IMR-90 (cell line): ENCODE measurements around the gene MAP6. TPM values are rescaled to one million over a fixed set of nuclear protein-coding genes. Genes with fewer than 3 reads are reported as not detected.

Source experiments
- ATAC-seq: fragments of 200-7000 bp; cut with Tn5 transposase; 2 replicates; pipeline ENCODE4 v1.9.1; 2020; ENCODE audit warnings: low read depth, mild to moderate bottlenecking, moderate library complexity
- BruUV-seq: library from RNA; stranded (reverse); fragments of 400-500 nt; replicated peaks from 2 replicates; lab custom pipeline; 2021; lab: Mats Ljungman, UMichigan
- CTCF ChIA-PET: fragments of 300-600 bp; formaldehyde crosslinking; extraction: SDS; loops from one replicate; lab custom pipeline; 2021; ENCODE audit warnings: antibody characterized with exemption; lab: Yijun Ruan, JAX
- POLR2A ChIA-PET: fragments of 300-600 bp; sonication (Branson Sonifier 250); formaldehyde crosslinking; loops from one replicate; lab custom pipeline; 2022; ENCODE audit warnings: antibody characterized with exemption; ENCODE audit not compliant: unreplicated experiment; lab: Charles Lee
- DNase-seq: peaks from one replicate; pipeline ENCODE4 v3.0.0; 2013
- H2AFZ ChIP-seq: replicated peaks from 2 replicates; pipeline ENCODE3; 2013; ENCODE audit warnings: low read length, mild to moderate bottlenecking; ENCODE audit not compliant: poor library complexity
- H2AK5ac ChIP-seq: 2 replicates; pipeline ENCODE4 v1.6.1; 2013; ENCODE audit warnings: low read depth, low read length, inconsistent platforms
- H2AK9ac ChIP-seq: replicated peaks from 2 replicates; pipeline ENCODE3; 2013; ENCODE audit warnings: mild to moderate bottlenecking, low read depth, low read length, moderate library complexity; ENCODE audit not compliant: poor library complexity
- H2BK120ac ChIP-seq: 2 replicates; pipeline ENCODE4 v1.6.1; 2013; ENCODE audit warnings: low read depth, low read length, inconsistent platforms
- H2BK15ac ChIP-seq: 3 replicates; pipeline ENCODE4 v1.6.1; 2013; ENCODE audit warnings: low read depth, low read length, inconsistent platforms
- H2BK20ac ChIP-seq: 2 replicates; pipeline ENCODE4 v1.6.1; 2013; ENCODE audit warnings: low read depth, mild to moderate bottlenecking, inconsistent platforms, low read length, moderate library complexity
- H2BK5ac ChIP-seq: 2 replicates; pipeline ENCODE4 v1.6.1; 2013; ENCODE audit warnings: mild to moderate bottlenecking, low read depth, low read length, inconsistent platforms; ENCODE audit not compliant: poor library complexity, severe bottlenecking
- H3K14ac ChIP-seq: replicated peaks from 2 replicates; pipeline ENCODE4 v1.6.1; 2013; ENCODE audit warnings: low read depth, low read length, inconsistent platforms
- H3K18ac ChIP-seq: 2 replicates; pipeline ENCODE4 v1.6.1; 2013; ENCODE audit warnings: low read depth, low read length, control low read depth
- H3K23ac ChIP-seq: 2 replicates; pipeline ENCODE4 v1.6.1; 2013; ENCODE audit warnings: low read depth, low read length, inconsistent platforms
- H3K27ac ChIP-seq: 2 replicates; pipeline ENCODE4 v1.5.1; 2013; ENCODE audit warnings: mild to moderate bottlenecking, control low read depth, low read length; ENCODE audit not compliant: insufficient read depth
- H3K27me3 ChIP-seq: 2 replicates; pipeline ENCODE4 v1.6.1; 2013; ENCODE audit warnings: low read length; ENCODE audit not compliant: control insufficient read depth, insufficient read depth
- H3K36me3 ChIP-seq: 2 replicates; pipeline ENCODE4 v1.6.1; 2013; ENCODE audit warnings: low read length, mixed read lengths; ENCODE audit not compliant: control insufficient read depth, insufficient read depth
- H3K4ac ChIP-seq: 2 replicates; pipeline ENCODE4 v1.6.1; 2013; ENCODE audit warnings: low read depth, low read length, inconsistent platforms
- H3K4me1 ChIP-seq: 2 replicates; pipeline ENCODE4 v1.6.1; 2013; ENCODE audit warnings: low read length, mixed read lengths; ENCODE audit not compliant: control insufficient read depth, insufficient read depth
- H3K4me2 ChIP-seq: 2 replicates; pipeline ENCODE4 v1.6.1; 2013; ENCODE audit warnings: low read depth, mild to moderate bottlenecking, control low read depth, low read length, moderate library complexity
- H3K4me3 ChIP-seq: 2 replicates; pipeline ENCODE4 v1.5.1; 2013; ENCODE audit warnings: low read depth, mild to moderate bottlenecking, control low read depth, low read length, moderate library complexity; ENCODE audit not compliant: insufficient read depth
- H3K56ac ChIP-seq: 2 replicates; pipeline ENCODE4 v1.6.1; 2013; ENCODE audit warnings: low read length, inconsistent platforms; ENCODE audit not compliant: insufficient read depth; ENCODE audit errors: extremely low read depth
- H3K79me1 ChIP-seq, 2 experiments: 2 replicates each; pipeline ENCODE4 v1.6.1; 2013; ENCODE audit warnings: low read length in 2 of 2, inconsistent platforms in 1 of 2, low read depth in 1 of 2
- H3K9ac ChIP-seq: 2 replicates; pipeline ENCODE4 v1.6.1; 2013; ENCODE audit warnings: low read depth, low read length, control low read depth
- H3K9me1 ChIP-seq: 2 replicates; pipeline ENCODE4 v1.6.1; 2013; ENCODE audit warnings: low read length, inconsistent platforms; ENCODE audit not compliant: insufficient read depth
- H3K9me3 ChIP-seq: 2 replicates; pipeline ENCODE4 v1.6.1; 2013; ENCODE audit warnings: low read length; ENCODE audit not compliant: control insufficient read depth, insufficient read depth
- H4K20me1 ChIP-seq: 2 replicates; pipeline ENCODE4 v1.6.1; 2013; ENCODE audit warnings: low read length, inconsistent platforms; ENCODE audit not compliant: insufficient read depth
- H4K5ac ChIP-seq: 2 replicates; pipeline ENCODE4 v1.6.1; 2013; ENCODE audit warnings: mild to moderate bottlenecking, low read depth, low read length, control low read depth
- H4K8ac ChIP-seq, 2 experiments: 2 replicates each; pipeline ENCODE4 v1.6.1; 2013; ENCODE audit warnings: low read depth in 2 of 2, low read length in 2 of 2, control low read depth in 1 of 2, inconsistent platforms in 1 of 2
- H4K91ac ChIP-seq: 2 replicates; pipeline ENCODE4 v1.6.1; 2013; ENCODE audit warnings: low read depth, low read length, inconsistent platforms; ENCODE audit not compliant: insufficient read depth
- BHLHE40 ChIP-seq: fragments of 150-350 bp; IDR thresholded peaks from 2 replicates; pipeline ENCODE4 v1.6.1; 2016; ENCODE audit warnings: mild to moderate bottlenecking, low read depth, low read length
- CEBPB ChIP-seq: IDR thresholded peaks from 2 replicates; pipeline ENCODE4 v1.6.1; 2012; ENCODE audit warnings: low read depth, low read length, improper control_type of control experiment
- CHD1 ChIP-seq: IDR thresholded peaks from 2 replicates; pipeline ENCODE4 v1.6.1; 2012; ENCODE audit warnings: low read depth, low read length, improper control_type of control experiment
- ELK1 ChIP-seq: fragments of 150-350 bp; IDR thresholded peaks from 2 replicates; pipeline ENCODE4 v1.6.1; 2016; ENCODE audit warnings: low read depth, mild to moderate bottlenecking, low read length, moderate library complexity, borderline replicate concordance
- FOS ChIP-seq: fragments of 150-350 bp; IDR thresholded peaks from 2 replicates; pipeline ENCODE4 v1.6.1; 2016; ENCODE audit warnings: low read depth, low read length
- MAFK ChIP-seq: IDR thresholded peaks from 2 replicates; pipeline ENCODE4 v1.6.1; 2012; ENCODE audit warnings: low read depth, low read length, improper control_type of control experiment
- MAZ ChIP-seq: IDR thresholded peaks from 2 replicates; pipeline ENCODE4 v1.6.1; 2012; ENCODE audit warnings: low read depth, mild to moderate bottlenecking, low read length, improper control_type of control experiment, moderate library complexity, borderline replicate concordance
- MXI1 ChIP-seq: IDR thresholded peaks from 2 replicates; pipeline ENCODE4 v1.6.1; 2012; ENCODE audit warnings: low read depth, mild to moderate bottlenecking, low read length, moderate library complexity, borderline replicate concordance
- NFE2L2 ChIP-seq: fragments of 150-350 bp; IDR thresholded peaks from 2 replicates; pipeline ENCODE4 v1.6.1; 2016; ENCODE audit warnings: low read depth, mild to moderate bottlenecking, low read length
- POLR2A ChIP-seq: IDR thresholded peaks from 2 replicates; pipeline ENCODE4 v1.6.1; 2012; ENCODE audit warnings: mild to moderate bottlenecking, low read depth, low read length
- RAD21 ChIP-seq: IDR thresholded peaks from 2 replicates; pipeline ENCODE4 v1.6.1; 2012; ENCODE audit warnings: low read length, improper control_type of control experiment
- RCOR1 ChIP-seq: IDR thresholded peaks from 2 replicates; pipeline ENCODE4 v1.6.1; 2012; ENCODE audit warnings: mild to moderate bottlenecking, low read length, improper control_type of control experiment; ENCODE audit not compliant: insufficient replicate concordance
- RFX5 ChIP-seq: IDR thresholded peaks from 2 replicates; pipeline ENCODE4 v1.8.0; 2012; ENCODE audit warnings: low read depth, mild to moderate bottlenecking, low read length, moderate library complexity
- USF2 ChIP-seq: fragments of 150-350 bp; IDR thresholded peaks from 2 replicates; pipeline ENCODE4 v1.6.1; 2017; ENCODE audit warnings: mild to moderate bottlenecking, antibody characterized with exemption, low read length, low read depth
- WGBS, 2 experiments: methylation state at CpG; one replicate each; pipeline versions ENCODE4 v1.1.5 to v1.1.7; 2013; ENCODE audit warnings: missing lambda C conversion rate in 2 of 2; ENCODE audit not compliant: insufficient read length in 1 of 2; ENCODE audit errors: extremely low coverage in 2 of 2; 5-methylcytosine and 5-hydroxymethylcytosine counted together
- dilution Hi-C: fragments of 300-500 bp; cut with HindIII; formaldehyde crosslinking; loops from one replicate; pipeline ENCODE4 v1.14.3; 2018; ENCODE audit warnings: low sequenced_read_pairs; ENCODE audit not compliant: unreplicated experiment
- in situ Hi-C: fragments of 300-500 bp; cut with MboI; formaldehyde crosslinking; loops from 3 replicates; pipeline ENCODE4 v1.14.3; 2019; ENCODE audit warnings: low sequenced_read_pairs, inconsistent platforms, mixed read lengths
- intact Hi-C: fragments of 100-400 bp; cut with micrococcal nuclease; formaldehyde crosslinking; loops from 2 replicates; pipeline ENCODE4 v1.10.0; 2022
- polyA plus RNA-seq, 3 experiments: library from polyadenylated mRNA; depleted of rRNA; stranded (reverse); fragments of >200 nt; gene quantifications; 2 replicates each; pipeline ENCODE4 v1.2.3, GENCODE V29; 2012; ENCODE audit warnings: low replicate concordance in 1 of 3
- total RNA-seq: library from RNA; depleted of rRNA; stranded (reverse); fragments of >200 nt; gene quantifications from 2 replicates; pipeline ENCODE4 v1.2.3, GENCODE V29; 2012
- TF ChIP-seq, protein P1 (sequence below): conservative IDR thresholded peaks from 2 replicates; pipeline ENCODE4 v1.5.1; 2012; ENCODE audit warnings: mild to moderate bottlenecking, low read depth, low read length, improper control_type of control experiment

The MAP6 gene
- total and polyA plus RNA-seq, 2 of the 4 experiments (the other 2 are of a cell fraction) = 3.0 to 3.4 TPM

- dilution Hi-C loops = no loop called here
- Histone ChIP-seq H2BK5ac (no peak overlapping the region), H3K4ac (no peak overlapping the region; the same call in 1 of the 2 replicates), H3K9me1 (peaks cover 12% of the 10 kb centered on the region), H3K56ac (no peak overlapping the region), H4K5ac (no peak overlapping the region), H4K91ac (no peak overlapping the region), H3K4me3 (no peak overlapping the region), H3K27ac (no peak overlapping the region), H2BK120ac (no peak overlapping the region), H3K9me3 (no peaks in the 10 kb centered on the region), H2AK9ac (no peak overlapping the region), H3K4me2 (no peak overlapping the region), H3K4me1 (peaks cover 19% of the 10 kb centered on the region), H2BK15ac (no peak overlapping the region), H3K9ac (no peak overlapping the region), H3K79me1 (peaks cover 0 to 3% of the 10 kb centered on the region in 2 experiments; a peak in 1 of 4 replicates), H4K8ac (no peak overlapping the region), H2AFZ (no peak overlapping the region), H3K18ac (no peak overlapping the region; the same call in 1 of the 2 replicates), H3K14ac (no peak overlapping the region), H2BK20ac (no peak overlapping the region), H2AK5ac (no peak overlapping the region), H3K36me3 (no peaks in the 10 kb centered on the region), H3K27me3 (no peaks in the 10 kb centered on the region), H3K23ac (no peak overlapping the region), H4K20me1 (no peaks in the 10 kb centered on the region; the same call in 1 of the 2 replicates)
- ATAC-seq = no peak
- intact Hi-C loops = no loop called here
- in situ Hi-C loops = no loop called here
- BruUV-seq = no TSS peak
- 93% methylated on average over 3 of the region's 6 CpGs; no CpG with 5 or more reads in 1 of the 2 experiments for WGBS, 2 experiments
- CTCF ChIA-PET = no interaction called here
- TF ChIP-seq USF2 (no peak), MXI1 (no peak), RAD21 (no peak), CHD1 (no peak), NFE2L2 (no peak), FOS (no peak), POLR2A (no peak), BHLHE40 (no peak), ELK1 (no peak), CEBPB (no peak), RFX5 (no peak), RCOR1 (no peak), MAZ (no peak), MAFK (no peak)
- TF ChIP-seq, protein P1, sequence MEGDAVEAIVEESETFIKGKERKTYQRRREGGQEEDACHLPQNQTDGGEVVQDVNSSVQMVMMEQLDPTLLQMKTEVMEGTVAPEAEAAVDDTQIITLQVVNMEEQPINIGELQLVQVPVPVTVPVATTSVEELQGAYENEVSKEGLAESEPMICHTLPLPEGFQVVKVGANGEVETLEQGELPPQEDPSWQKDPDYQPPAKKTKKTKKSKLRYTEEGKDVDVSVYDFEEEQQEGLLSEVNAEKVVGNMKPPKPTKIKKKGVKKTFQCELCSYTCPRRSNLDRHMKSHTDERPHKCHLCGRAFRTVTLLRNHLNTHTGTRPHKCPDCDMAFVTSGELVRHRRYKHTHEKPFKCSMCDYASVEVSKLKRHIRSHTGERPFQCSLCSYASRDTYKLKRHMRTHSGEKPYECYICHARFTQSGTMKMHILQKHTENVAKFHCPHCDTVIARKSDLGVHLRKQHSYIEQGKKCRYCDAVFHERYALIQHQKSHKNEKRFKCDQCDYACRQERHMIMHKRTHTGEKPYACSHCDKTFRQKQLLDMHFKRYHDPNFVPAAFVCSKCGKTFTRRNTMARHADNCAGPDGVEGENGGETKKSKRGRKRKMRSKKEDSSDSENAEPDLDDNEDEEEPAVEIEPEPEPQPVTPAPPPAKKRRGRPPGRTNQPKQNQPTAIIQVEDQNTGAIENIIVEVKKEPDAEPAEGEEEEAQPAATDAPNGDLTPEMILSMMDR = no peak
- POLR2A ChIA-PET = no interaction called here
- DNase-seq = no peak
Observed at GRCh38 chr11:75652936-75653335, 15.9 kb downstream of the MAP6 start.
